K562 (cell line): ENCODE data around the gene PPM1L. TPM values are rescaled to one million over a fixed set of nuclear protein-coding genes. Genes with fewer than 3 reads are reported as not detected.

Experiments
- ATAC-seq: fragments of 200-7000 bp; cut with Tn5 transposase; 3 replicates; pipeline ENCODE4 v1.9.1; 2020; ENCODE audit warnings: moderate library complexity
- BruUV-seq: library from RNA; stranded (reverse); fragments of 400-500 nt; replicated peaks from 2 replicates; lab custom pipeline; 2021; lab: Mats Ljungman, UMichigan
- CTCF ChIA-PET: fragments of 300-600 bp; formaldehyde crosslinking; extraction: SDS; loops from one replicate; lab custom pipeline; 2021; ENCODE audit warnings: low intra/inter-chr PET ratio; lab: Yijun Ruan, JAX
- POLR2A ChIA-PET: fragments of 300-600, 350-650 bp; sonication (Branson Sonifier 250); formaldehyde crosslinking; extraction: SDS; loops from one replicate; lab custom pipeline; 2021; ENCODE audit warnings: antibody characterized with exemption, inconsistent platforms; lab: Yijun Ruan, JAX
- DNase-seq, 4 experiments: peaks; one replicate each; pipeline versions ENCODE4 v3.0.0 to v3.0.0-alpha.2; 2011 to 2018; ENCODE audit warnings: low spot score in 3 of 4, mixed read lengths in 3 of 4; ENCODE audit errors: extremely low read depth in 1 of 4
- FAIRE-seq: peaks from 2 replicates; lab custom pipeline; 2011; peaks lifted over from hg19 to GRCh38; lab: Jason Lieb, UNC
- H2AFZ ChIP-seq: 2 replicates; pipeline ENCODE4 v1.6.0; 2011; ENCODE audit warnings: low read depth, low read length, control low read depth, inconsistent platforms
- H3K27ac ChIP-seq: fragments of 200-600 bp; 3 replicates; pipeline ENCODE4 v1.8.0; 2011; ENCODE audit warnings: low read depth, mild to moderate bottlenecking, control low read depth, inconsistent platforms, low read length, moderate library complexity, mixed read lengths; ENCODE audit errors: extremely low read depth
- H3K27me3 ChIP-seq, 2 experiments: fragments of 300-600 bp in 1 of 2; 2 replicates in 1 of 2; 3 replicates in 1 of 2; pipeline versions ENCODE4 v1.6.0 to v1.8.0; 2011; ENCODE audit warnings: inconsistent platforms in 2 of 2, low read length in 2 of 2, mild to moderate bottlenecking in 1 of 2, mixed read lengths in 1 of 2, moderate library complexity in 1 of 2; ENCODE audit not compliant: control insufficient read depth in 2 of 2, insufficient read depth in 2 of 2
- H3K36me3 ChIP-seq: fragments of 300-600 bp; 3 replicates; pipeline ENCODE4 v1.8.0; 2011; ENCODE audit warnings: mild to moderate bottlenecking, low read length, inconsistent platforms; ENCODE audit not compliant: control insufficient read depth, insufficient read depth
- H3K4me1 ChIP-seq, 2 experiments: fragments of 200-600 bp in 1 of 2; replicated peaks in 1 of 2; 2 replicates in 1 of 2; 3 replicates in 1 of 2; pipeline versions ENCODE4 v1.5.1 to v1.8.0; 2011; ENCODE audit warnings: inconsistent platforms in 2 of 2, low read length in 2 of 2, mild to moderate bottlenecking in 1 of 2, mixed read lengths in 1 of 2, moderate library complexity in 1 of 2; ENCODE audit not compliant: control insufficient read depth in 2 of 2, insufficient read depth in 2 of 2
- H3K4me2 ChIP-seq: 2 replicates; pipeline ENCODE4 v1.6.1; 2011; ENCODE audit warnings: low read length, control low read depth, inconsistent platforms, mixed read lengths; ENCODE audit not compliant: insufficient read depth
- H3K4me3 ChIP-seq: fragments of 200-600 bp; sonication (generic), shearing (Covaris generic); 2 replicates; pipeline ENCODE4 v1.5.1; 2016; ENCODE audit warnings: control low read depth, inconsistent platforms
- H3K79me2 ChIP-seq: fragments of 200-600 bp; 3 replicates; pipeline ENCODE4 v1.8.0; 2011; ENCODE audit warnings: low read length, inconsistent platforms; ENCODE audit not compliant: control insufficient read depth, insufficient read depth
- H3K9ac ChIP-seq, 2 experiments: 2 replicates each; pipeline versions ENCODE4 v1.6.0 to v1.6.1; 2011; ENCODE audit warnings: low read depth in 2 of 2, low read length in 2 of 2, control low read depth in 1 of 2, inconsistent platforms in 1 of 2, mild to moderate bottlenecking in 1 of 2, mixed read lengths in 1 of 2; ENCODE audit not compliant: insufficient read depth in 1 of 2
- H3K9me1 ChIP-seq: one replicate; pipeline ENCODE4 v1.6.0; 2011; ENCODE audit warnings: inconsistent platforms, mild to moderate bottlenecking, low read length, moderate library complexity; ENCODE audit not compliant: control insufficient read depth, insufficient read depth
- H3K9me3 ChIP-seq: replicated peaks from 2 replicates; pipeline ENCODE4 v1.5.1; 2011; ENCODE audit warnings: low read depth, low read length, inconsistent platforms; ENCODE audit not compliant: control insufficient read depth, insufficient read depth
- H4K20me1 ChIP-seq: replicated peaks from 2 replicates; pipeline ENCODE4 v1.6.1; 2011; ENCODE audit warnings: low read length, inconsistent platforms, mixed read lengths; ENCODE audit not compliant: control insufficient read depth, insufficient read depth
- ATF2 ChIP-seq: sonication (generic); formaldehyde crosslinking; IDR thresholded peaks from 2 replicates; pipeline ENCODE4 v1.8.1; 2022; ENCODE audit warnings: missing genetic modification reagents
- CBX2 ChIP-seq: fragments of 200-600 bp; sonication (generic); IDR thresholded peaks from one replicate; pipeline ENCODE4 v1.6.1; 2012; ENCODE audit warnings: mild to moderate bottlenecking, low read length, inconsistent platforms; ENCODE audit not compliant: insufficient read depth, poor library complexity, severe bottlenecking
- GTF2A2 ChIP-seq: IDR thresholded peaks from 2 replicates; pipeline ENCODE4 v1.6.1; 2016; ENCODE audit warnings: mild to moderate bottlenecking, missing genetic modification characterization, missing compliant biosample characterization
- IRF1 ChIP-seq: sonication (generic); formaldehyde crosslinking; IDR thresholded peaks from 2 replicates; pipeline ENCODE4 v1.8.0; 2022; ENCODE audit warnings: missing genetic modification reagents, mild to moderate bottlenecking, borderline replicate concordance
- MAFG ChIP-seq: fragments of 450-650 bp; conservative IDR thresholded peaks from 2 replicates; pipeline ENCODE4 v1.6.1; 2016; ENCODE audit warnings: missing genetic modification characterization, missing compliant biosample characterization
- MECOM ChIP-seq: fragments of 250-450 bp; sonication (Bioruptor Pico); IDR thresholded peaks from 2 replicates; pipeline ENCODE4 v1.8.0; 2022; ENCODE audit warnings: inconsistent platforms
- MEF2A ChIP-seq: IDR thresholded peaks from 2 replicates; pipeline ENCODE4 v1.6.1; 2011; ENCODE audit warnings: low read depth, mild to moderate bottlenecking, low read length, moderate library complexity; ENCODE audit not compliant: control insufficient read depth
- RBM34 ChIP-seq: fragments of 200-400 bp; formaldehyde crosslinking; IDR thresholded peaks from 2 replicates; pipeline ENCODE4 v1.6.1; 2018; ENCODE audit warnings: low read length, borderline replicate concordance; ENCODE audit not compliant: insufficient read depth
- TAF15 ChIP-seq: fragments of 200-400 bp; formaldehyde crosslinking; IDR thresholded peaks from 2 replicates; pipeline ENCODE4 v1.6.1; 2017; ENCODE audit warnings: mild to moderate bottlenecking, low read depth, low read length, moderate library complexity
- TAF7 ChIP-seq: fragments of 450-650 bp; IDR thresholded peaks from 2 replicates; pipeline ENCODE4 v1.6.1; 2016; ENCODE audit warnings: missing genetic modification characterization, missing compliant biosample characterization
- ZBTB49 ChIP-seq: sonication (generic); formaldehyde crosslinking; IDR thresholded peaks from 2 replicates; pipeline ENCODE4 v1.8.0; 2022; ENCODE audit warnings: missing genetic modification reagents, mild to moderate bottlenecking, borderline replicate concordance
- ZNF134 ChIP-seq: fragments of 250-450 bp; sonication (Bioruptor Pico); conservative IDR thresholded peaks from 2 replicates; pipeline ENCODE4 v1.4.0; 2020
- WGBS: fragments of 100-300 bp; shearing (Covaris generic); methylation state at CpG from one replicate; pipeline ENCODE4 v1.1.6; 2016; ENCODE audit warnings: low coverage, mixed read lengths; ENCODE audit not compliant: insufficient coverage; ENCODE audit errors: missing lambda C conversion rate; 5-methylcytosine and 5-hydroxymethylcytosine counted together
- in situ Hi-C: fragments of 300-500 bp; cut with MboI; formaldehyde crosslinking; loops from 4 replicates; pipeline ENCODE4 v1.15.0; 2018; ENCODE audit warnings: inconsistent platforms, mixed read lengths
- intact Hi-C: fragments of 100-400 bp; cut with micrococcal nuclease; formaldehyde crosslinking; loops from 2 replicates; pipeline ENCODE4 v1.14.2; 2022
- polyA plus RNA-seq, 8 experiments: library from polyadenylated mRNA; depleted of rRNA in 4 of 8; stranded (reverse) in 5 of 8; unstranded in 3 of 8; fragments of >200 nt; fragmentation: Nextera tagmentation in 2 of 8; fragmentation: Illumina TruSeq in 1 of 8; extraction: Ambion mirVana in 2 of 8; extraction: Trizol in 1 of 8; gene quantifications; 2 replicates each; pipeline versions ENCODE4 v1.2.1 to v1.2.3, GENCODE V29; 2011 to 2014; ENCODE audit warnings: inconsistent platforms in 1 of 8, missing spikeins in 1 of 8
- total RNA-seq, 7 experiments: library from RNA; depleted of rRNA in 6 of 7; stranded (reverse); fragments of >200 nt in 6 of 7; fragmentation: Illumina TruSeq in 2 of 7; extraction: Trizol in 2 of 7; gene quantifications; 2 replicates each; pipeline versions ENCODE4 v1.2.1 to v1.2.3, GENCODE V29; 2011 to 2021; ENCODE audit warnings: low replicate concordance in 1 of 7

PPM1L gene
- total and polyA plus RNA-seq, 9 of the 15 experiments (the other 6 are each of a cell fraction or from before 2014, with no cell fraction given), result 0.01 to 0.41 (median 0.14) TPM

GRCh38 chr3:160739079-160739478 lies 17.0 kb upstream of the PPM1L start:
- H3K27ac ChIP-seq, result no peak overlapping the region
- H3K27me3 ChIP-seq, result no peaks in the 10 kb centered on the region
- no peak overlapping the region for H3K4me3 ChIP-seq
- H2AFZ ChIP-seq, result no peak overlapping the region
- no peak overlapping the region for H3K4me2 ChIP-seq
- H4K20me1 ChIP-seq, result no peaks in the 10 kb centered on the region
- no peak overlapping the region for H3K9ac ChIP-seq
- no peaks in the 10 kb centered on the region for H3K4me1 ChIP-seq
- FAIRE-seq, result no peak
- no peaks in the 10 kb centered on the region for H3K79me2 ChIP-seq
- H3K36me3 ChIP-seq, result no peaks in the 10 kb centered on the region
- no peaks in the 10 kb centered on the region for H3K9me1 ChIP-seq
- TF ChIP-seq MEF2A (no peak), GTF2A2 (tag) (no peak)
- no TSS peak for BruUV-seq
- ChIA-PET POLR2A (no interaction called here), CTCF (no interaction called here)
- ATAC-seq, result no peak
- intact Hi-C loops (no loop called here), in situ Hi-C loops (no loop called here)
- DNase-seq, result no peak
- WGBS, result 6% methylated on average over 1 of the region's 1 CpG
- no peaks in the 10 kb centered on the region for H3K9me3 ChIP-seq

GRCh38 chr3:160746976-160747375 lies 9.1 kb upstream of the PPM1L start:
- H3K9me3 ChIP-seq, result no peaks in the 10 kb centered on the region
- ATAC-seq (no peak), DNase-seq (no peak), FAIRE-seq (no peak)
- H2AFZ ChIP-seq, result no peak overlapping the region
- H3K9me1 ChIP-seq, result no peaks in the 10 kb centered on the region
- H3K27ac ChIP-seq, result no peak overlapping the region
- CTCF ChIA-PET, result no interaction called here
- 0% methylated on average over 2 of the region's 2 CpGs for WGBS
- POLR2A ChIA-PET, result interaction anchor here (0.6 kb wide), 1 partner anchor 292 kb away, joined by 3 read pairs; no protein-coding TSS in a partner anchor
- H4K20me1 ChIP-seq, result no peaks in the 10 kb centered on the region
- no peak for TF ChIP-seq TAF7 (tag)
- no peak for TF ChIP-seq TAF15
- TF ChIP-seq ATF2 (CRISPR knock-in tag), result no peak
- TF ChIP-seq CBX2, result no peak
- TF ChIP-seq ZNF134 (CRISPR knock-in tag), result no peak
- TF ChIP-seq IRF1, result no peak
- no peak for TF ChIP-seq ZBTB49 (CRISPR knock-in tag)
- no peak for TF ChIP-seq MAFG (tag)
- TF ChIP-seq RBM34, result no peak
- no peak for TF ChIP-seq MECOM
- in situ Hi-C loops (no loop called here), intact Hi-C loops (no loop called here)
- no TSS peak for BruUV-seq
- no peak overlapping the region for H3K9ac ChIP-seq
- no peak overlapping the region for H3K4me2 ChIP-seq
- no peaks in the 10 kb centered on the region for H3K79me2 ChIP-seq
- H3K4me1 ChIP-seq, result no peaks in the 10 kb centered on the region
- no peaks in the 10 kb centered on the region for H3K36me3 ChIP-seq
- no peak overlapping the region for H3K4me3 ChIP-seq
- no peaks in the 10 kb centered on the region for H3K27me3 ChIP-seq
